Fibroblast of skin of right quadriceps (primary cell): Measurements from ENCODE around the gene PPTC7.
A peak's percentile ranks its signal among the peaks of the same experiment; 100 is the strongest.
"Not testable (repeated sequence)": the region's sequence is repeated elsewhere in the genome, so short reads cannot be mapped to it uniquely, and the experiment has no call there.

Experiments used
- DNase-seq: peaks from one replicate; pipeline ENCODE4 v3.0.0-alpha.2; 2013

Gene PPTC7

DNA sequence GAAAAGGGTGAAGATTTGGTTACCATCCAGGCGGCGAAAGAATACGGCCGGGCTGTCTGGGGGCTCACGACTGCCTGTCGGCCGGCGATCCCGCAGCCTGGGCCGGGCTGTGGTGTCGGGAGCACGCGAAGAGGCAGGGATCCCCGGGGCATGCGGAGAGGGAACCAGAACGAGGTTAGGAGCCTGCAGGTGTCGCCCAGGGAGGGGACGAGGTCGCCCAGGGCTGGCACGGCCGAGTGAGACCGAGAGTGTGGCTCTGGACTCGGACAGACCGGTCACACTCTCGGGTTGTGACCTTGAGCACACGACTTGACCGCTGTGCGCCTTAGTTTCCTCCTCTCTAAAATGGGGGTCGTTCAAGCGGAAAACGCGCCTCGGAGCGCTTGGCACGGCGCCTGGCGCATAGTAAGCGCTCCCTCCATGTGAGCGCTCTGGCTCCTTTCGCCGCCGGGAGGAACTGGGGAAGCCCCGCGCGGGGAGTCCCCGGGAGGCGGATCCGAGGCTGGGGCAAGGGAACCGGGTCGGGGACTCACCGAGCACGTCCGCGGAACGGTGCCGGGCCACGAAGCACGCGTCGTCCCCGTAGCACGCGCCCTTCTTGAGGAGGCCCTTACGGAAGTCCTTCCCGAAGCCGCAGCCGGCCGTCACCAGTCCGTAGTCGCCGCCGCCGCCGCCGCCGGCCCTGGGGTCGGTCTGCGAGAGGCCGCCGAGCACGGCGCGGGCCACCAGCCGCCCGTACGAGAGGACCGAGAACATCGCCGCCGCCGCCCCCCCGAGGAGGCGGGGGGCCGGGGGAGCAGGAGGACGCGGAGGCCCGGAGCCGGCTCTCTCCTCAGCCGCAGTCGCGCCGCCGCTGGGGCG lies 612 bp downstream of the PPTC7 start:
- DNase-seq: peak; percentile 37

DNA sequence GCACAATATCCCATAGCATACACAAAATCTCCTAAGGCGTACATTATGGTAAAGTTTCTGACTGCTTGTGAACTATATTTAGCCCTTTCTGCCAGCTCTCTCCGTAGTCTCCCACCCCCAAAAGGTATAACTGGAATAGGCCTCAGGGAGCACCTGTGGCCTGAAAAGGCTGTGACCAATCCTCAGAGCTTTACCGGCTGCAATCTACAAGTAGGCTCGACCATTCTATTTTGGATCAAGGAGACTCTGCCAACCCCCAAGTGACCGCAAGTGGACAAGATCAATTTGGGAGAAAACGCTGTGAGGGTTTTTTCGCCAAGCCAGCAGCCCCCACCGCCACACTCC lies 1.2 kb downstream of the PPTC7 start:
- no peak for DNase-seq

DNA sequence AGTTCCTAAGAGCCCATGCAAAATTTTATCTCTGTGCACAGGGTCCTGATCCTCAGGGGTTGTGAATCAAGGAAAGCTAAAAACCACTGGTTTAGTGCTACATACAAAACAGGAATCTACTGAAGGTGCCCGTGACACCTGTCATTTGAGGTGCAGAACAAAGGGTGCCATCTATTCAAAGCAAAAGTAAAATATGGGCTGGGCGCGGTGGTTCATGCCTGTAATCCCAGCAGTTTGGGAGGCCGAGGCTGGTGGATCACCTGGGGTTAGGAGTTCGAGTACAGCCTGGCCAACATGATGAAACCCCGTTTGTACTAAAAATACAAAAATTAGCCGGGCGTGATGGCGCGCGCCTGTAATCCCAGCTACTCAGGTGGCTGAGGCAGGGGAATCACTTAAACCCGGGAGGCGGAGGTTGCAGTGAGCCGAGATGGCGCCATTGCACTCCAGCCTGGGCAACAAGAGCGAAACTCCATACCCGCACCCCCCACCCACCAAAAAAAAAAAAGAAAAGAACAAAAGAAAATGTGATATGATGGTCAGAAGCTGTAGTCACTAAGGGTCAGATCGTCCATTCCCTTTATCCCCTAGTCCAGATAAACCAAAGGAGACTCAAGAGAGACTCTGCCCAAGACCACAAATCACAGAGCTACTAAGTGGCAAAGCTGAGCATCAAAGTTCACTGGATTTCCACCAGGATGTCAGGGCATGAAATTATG lies 3.4 kb downstream of the PPTC7 start:
- DNase-seq: no peak

DNA sequence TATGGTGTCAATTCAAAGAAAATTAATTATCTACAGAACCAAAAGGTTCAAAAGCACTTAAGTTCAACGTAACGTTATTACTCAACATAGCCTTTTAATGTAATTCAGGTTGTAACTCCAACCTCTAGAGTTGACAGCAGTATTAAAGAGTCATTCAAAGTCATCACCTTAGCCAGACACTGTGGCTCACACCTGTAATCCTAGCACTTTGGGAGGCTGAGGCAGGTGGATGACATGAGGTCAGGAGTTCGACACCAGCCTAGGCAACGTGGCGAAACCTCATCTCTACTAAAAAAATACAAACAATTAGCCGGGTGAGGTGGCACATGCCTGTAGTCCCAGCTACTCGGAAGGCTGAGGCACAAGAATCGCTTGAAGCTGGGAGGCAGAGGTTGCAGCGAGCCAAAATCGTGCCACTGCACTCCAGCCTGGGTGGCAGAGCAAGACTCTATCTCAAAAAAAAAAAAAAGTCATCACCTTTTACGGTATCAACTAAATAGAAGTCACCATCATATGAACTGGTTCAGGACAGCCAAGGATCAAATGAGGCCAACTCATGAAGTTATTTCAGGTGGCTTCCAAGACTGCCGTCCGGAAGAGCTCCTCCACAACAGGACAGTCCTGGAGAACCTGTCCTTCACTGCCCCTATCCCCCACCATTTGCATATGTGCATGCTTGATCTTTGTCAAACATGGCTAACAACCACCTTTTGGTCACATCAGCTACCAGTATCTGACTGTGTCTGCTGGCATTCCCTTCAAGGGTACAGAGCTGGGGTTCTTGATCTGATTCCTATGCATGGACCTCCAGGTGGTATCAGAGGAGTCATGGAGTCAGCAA lies 4.2 kb downstream of the PPTC7 start:
- no peak for DNase-seq

DNA sequence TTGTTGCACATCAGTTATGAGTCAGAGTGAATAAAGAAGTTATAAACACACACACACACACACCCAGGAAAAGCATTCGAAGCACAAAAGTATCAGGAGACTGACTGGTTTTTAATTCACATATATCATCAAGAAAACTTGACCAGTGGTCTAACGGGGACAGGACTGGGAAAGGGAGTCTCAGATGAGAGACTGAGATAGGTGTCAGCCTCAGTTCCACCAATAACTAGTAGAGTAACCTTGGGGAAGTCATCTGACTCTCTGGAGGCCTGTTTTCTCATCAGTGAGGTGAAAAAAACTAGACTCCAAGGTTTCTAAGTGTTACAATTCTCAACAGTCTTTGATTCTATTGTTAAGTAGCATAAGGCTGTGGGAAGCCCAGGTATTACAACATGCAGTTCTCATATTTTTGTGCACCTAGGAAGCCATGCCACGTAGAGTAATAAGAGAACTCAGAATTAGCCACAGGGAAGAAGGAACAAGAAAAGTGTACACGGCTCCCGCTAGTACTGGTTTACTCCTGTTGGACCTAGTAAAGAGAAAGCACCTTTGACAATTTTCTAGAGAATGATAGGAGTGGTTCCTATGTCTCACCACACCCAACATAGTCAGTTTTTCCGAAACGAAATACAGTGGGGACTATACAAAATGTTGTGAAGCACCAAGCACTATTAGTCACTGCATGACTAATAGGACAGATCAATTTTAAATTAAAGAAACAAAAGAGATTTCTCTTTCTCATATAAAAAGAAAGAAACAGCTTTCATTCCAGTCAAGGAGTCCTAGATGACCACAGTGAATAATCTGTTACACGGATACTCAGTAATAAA lies 5.0 kb downstream of the PPTC7 start:
- DNase-seq: peak; percentile 81

DNA sequence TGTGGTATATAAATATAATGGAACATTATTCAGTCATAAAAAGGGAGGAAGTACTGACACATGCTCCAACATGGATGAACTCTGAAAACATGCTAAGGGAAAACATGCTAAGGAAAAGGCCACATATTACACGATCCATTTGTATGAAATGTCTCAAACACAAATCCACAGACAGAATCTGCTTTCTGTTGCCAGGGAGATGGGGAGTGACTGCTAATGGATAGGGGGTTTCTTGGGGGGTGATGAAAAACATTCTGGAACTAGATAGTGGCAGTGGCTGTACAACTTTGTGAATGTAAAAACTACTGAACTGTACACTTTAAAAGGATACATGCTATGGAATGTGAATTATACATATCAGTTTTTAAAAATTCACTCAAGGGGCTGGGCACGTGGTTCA lies 6.6 kb downstream of the PPTC7 start:
- DNase-seq: no peak

DNA sequence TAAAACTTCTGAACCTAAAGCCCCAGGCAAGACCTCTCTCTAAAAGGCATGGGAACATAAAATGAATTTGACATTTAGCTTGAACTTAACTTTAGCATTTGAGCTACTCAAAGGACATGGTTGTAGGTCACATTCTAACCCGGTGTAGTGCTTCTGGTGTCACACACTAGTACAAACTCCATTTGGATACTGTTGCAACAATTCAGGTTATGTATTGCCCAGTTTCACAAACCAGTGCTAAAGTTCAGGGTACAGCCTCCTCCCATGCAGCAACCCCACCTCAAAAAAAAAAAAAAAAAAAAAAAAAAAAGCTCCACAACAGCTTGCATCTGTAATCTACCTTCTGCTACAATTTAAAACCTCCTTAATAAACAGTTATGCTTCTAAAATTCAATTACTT lies 7.8 kb downstream of the PPTC7 start:
- DNase-seq: no peak

DNA sequence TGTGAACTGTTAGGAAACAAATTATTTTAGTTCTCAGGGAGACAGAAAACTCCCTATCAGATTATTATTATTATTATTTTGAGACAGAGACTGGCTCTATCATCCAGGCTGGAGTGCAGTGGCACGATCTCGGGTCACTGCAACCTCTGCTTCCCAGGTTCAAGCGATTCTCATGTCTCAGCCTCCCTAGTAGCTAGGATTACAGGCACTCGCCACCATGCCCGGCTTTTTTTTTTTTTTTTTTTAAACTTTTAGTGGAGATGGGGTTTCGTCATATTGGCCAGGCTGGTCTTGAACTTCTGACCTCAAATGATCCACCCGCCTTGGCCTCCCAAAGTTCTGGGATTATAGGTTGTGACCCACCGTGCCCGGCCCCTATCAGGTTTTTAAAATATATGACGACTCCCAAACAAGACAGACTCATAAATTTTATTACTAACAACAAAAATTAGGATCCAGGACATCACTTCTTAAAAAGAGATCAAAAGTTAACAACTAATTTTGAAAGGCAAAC lies 8.3 kb downstream of the PPTC7 start:
- DNase-seq: not testable (repeated sequence)

DNA sequence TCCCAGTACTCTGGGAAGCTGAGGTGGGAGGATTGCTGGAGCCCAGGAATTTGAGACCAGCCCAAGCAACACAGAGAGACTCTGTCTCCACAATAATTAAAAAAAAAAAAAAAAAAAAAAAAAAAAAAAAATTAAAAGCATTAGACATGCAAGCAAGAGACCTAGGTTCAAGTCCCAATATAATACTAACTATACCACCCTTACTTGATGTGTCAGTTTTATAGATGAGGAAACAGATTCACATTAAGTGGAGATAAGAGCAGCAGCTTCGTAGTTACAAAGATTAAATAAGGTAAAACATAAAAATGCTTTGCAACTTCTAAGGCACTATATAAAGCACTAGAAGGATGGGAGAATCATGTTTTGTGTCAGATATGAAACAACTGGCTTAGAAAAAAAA lies 9.1 kb downstream of the PPTC7 start:
- DNase-seq: no peak

DNA sequence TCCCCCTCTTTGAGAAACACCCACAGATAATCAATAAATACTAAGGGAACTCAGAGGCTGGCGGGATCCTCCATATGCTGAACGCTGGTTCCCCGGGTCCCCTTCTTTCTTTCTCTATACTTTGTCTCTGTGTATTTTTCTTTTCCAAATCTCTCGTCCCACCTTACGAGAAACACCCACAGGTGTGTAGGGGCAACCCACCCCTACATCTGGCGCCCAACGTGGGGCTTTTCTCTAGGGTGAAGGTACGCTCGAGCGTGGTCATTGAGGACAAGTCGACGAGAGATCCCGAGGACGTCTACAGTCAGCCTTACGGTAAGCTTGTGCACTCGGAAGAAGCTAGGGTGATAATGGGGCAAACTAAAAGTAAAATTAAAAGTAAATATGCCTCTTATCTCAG lies 12.3 kb downstream of the PPTC7 start:
- not testable (repeated sequence) for DNase-seq

DNA sequence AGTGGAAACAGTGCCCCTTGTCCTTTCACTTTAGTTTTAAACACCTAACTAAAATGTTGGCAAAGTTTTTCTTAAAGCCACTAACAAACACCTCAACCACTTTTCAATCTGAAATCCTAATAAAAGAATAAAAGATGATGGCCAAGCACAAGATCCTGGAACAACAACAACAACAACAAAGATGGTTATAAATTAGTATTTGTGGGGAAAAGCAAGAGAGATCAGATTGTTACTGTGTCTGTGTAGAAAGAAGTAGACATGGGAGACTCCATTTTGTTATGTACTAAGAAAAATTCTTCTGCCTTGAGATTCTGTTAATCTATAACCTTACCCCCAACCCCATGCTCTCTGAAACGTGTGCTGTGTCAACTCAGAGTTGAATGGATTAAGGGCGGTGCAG lies 13.3 kb downstream of the PPTC7 start:
- not testable (repeated sequence) for DNase-seq

DNA sequence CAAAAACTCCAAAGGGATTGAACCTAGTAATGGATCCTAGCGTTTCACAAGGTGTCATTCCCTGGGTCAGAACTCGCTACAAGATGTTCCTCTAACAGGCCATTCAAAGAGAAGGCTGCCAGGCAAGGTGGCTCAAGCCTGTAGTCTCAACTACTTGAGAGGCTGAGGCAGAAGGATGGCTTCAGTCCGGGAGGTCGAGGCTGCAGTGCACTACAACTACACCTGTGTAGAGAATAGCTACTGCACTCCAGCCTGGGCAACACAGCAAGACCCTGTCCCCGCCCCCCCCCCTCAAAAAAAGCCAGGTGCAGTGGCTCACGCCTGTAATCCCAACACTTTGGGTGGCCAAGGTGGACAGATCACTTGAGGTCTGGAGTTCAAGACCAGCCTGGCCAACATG lies 14.4 kb downstream of the PPTC7 start:
- no peak for DNase-seq

DNA sequence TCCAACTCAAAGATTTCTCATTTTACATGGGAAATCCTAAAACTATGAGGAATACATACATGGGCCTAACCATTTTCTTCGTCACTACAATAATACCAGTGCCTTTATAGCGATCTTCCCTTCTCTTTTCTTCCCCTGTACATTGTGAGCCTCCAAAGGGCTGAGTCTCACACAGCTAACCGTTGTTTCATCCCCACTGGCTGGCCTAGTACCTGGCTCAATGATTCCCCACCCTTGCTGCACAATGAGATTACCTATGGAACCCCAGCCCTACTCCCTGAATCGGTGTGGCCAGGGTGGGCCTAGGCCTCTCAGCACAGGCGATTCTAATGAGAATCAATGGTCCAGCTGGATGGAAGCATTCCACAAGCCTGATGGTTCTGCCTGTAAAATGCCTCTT lies 16.1 kb downstream of the PPTC7 start:
- DNase-seq: no peak

DNA sequence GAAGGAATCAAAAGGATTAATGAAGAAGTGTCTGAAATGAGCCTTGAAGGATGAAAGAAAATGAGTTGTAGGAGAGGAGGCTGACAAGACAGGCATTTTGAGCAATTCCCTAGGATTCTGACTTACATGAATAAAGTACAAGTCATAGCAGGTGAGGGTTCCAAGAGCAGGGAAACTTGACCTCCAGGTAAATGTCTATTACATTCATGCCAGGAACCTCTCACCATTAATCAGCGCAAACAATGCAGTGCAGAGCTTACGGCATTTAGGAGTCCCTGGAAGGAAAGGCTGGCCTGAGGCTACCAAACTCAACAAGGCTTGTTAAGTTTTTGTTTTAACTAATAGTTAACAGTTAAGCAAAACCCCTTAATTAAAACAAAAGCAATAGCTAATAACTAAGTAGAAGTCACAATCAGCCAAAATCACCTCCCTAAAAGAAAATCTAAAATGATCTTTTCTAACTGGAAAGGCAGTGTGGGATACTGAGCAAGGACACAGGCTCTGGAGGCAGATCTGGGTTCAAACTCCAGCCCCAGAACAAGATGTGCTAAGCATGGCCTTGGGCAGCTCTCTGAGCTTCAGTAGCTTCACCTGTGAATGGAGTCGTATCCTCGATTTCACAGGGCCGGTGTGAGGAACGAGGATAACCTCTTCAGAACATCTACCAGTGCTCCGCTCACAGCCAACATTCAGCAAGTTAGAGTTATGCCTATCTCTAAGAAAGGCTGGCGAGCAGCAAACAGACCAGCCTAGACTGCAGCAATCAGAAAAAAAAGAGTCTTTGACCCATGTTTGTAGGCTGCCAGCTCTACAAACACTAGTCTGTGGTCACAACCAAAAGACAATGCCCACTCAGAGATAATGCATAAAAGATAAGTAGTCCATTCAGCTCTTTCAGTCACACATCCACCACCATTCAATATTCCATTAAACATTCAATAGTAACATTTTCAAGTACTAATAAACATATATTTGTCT lies 16.9 kb downstream of the PPTC7 start:
- DNase-seq: no peak

DNA sequence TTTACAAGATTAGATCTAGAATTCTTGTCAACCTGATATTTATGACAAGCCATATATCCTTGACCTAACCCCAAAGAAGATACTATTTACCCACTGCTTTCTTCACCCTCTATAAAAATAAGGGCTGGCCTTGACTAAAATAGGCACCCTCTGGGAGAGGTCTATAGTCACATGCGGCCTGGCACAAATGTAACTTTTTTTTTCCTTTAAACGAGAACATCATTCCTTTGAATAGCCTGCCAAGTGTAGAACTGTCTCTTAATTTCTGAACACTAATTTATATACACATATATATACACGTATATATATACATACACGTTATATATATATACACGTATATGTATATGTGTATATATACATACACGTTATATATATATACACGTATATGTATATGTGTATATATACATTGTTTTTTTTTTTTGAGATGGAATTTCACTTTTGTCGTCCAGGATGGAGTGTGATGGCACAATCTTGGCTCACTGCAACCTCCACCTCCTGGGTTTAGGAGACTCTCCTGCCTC lies 18.6 kb downstream of the PPTC7 start:
- no peak for DNase-seq

DNA sequence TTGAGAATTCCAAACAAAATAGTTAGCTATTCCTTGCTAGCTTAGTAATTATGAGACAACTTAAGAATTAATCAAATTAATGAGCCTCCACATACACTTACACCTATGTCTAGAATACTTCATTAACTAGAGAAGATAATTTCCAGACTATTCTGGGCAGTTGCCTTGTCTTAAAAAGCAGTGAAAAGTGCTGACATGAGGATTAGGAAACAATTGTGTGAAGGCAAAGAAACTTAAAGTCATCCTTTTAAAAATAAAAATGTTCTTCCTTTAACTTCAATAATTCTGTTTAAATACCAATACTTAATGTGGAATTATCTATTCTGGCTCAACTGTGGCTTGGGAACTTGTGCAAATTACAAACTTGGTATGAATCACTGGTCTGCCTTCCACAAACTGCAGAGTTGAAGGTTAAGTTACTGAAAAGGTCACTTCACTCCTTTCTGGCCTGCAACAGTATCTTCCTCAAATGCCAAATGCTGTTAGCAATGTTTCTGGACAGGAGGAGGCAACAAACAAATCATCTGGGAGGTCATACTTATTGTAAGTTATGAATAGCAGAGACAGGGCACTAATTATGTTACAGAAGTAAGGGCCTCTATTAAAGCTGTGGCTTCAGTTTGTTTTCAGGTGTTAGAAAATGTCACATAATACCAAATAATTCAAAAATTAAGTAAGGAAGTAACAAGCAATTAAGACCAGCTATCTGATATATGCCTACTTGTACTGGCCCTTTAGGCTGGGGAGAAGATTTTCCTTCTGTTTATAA lies 19.2 kb downstream of the PPTC7 start:
- DNase-seq: no peak

DNA sequence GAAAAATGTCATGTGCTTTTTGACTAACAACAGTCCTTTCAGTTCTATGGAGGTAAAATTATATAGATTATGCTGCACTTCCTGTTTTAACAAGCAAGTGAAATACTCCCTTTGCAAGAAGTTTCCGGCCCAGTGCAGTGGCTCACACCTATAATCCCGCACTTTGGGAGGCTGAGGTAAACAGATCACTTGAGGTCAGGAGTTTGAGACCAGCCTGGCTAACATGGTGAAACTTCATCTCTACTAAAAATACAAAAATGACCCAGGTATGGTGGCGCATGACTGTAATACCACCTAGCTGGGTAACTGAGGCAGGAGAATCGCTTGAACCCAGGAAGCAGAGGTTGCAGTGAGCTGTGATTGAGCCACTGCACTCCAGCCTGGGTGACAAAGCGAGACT lies 20.7 kb downstream of the PPTC7 start:
- not testable (repeated sequence) for DNase-seq

DNA sequence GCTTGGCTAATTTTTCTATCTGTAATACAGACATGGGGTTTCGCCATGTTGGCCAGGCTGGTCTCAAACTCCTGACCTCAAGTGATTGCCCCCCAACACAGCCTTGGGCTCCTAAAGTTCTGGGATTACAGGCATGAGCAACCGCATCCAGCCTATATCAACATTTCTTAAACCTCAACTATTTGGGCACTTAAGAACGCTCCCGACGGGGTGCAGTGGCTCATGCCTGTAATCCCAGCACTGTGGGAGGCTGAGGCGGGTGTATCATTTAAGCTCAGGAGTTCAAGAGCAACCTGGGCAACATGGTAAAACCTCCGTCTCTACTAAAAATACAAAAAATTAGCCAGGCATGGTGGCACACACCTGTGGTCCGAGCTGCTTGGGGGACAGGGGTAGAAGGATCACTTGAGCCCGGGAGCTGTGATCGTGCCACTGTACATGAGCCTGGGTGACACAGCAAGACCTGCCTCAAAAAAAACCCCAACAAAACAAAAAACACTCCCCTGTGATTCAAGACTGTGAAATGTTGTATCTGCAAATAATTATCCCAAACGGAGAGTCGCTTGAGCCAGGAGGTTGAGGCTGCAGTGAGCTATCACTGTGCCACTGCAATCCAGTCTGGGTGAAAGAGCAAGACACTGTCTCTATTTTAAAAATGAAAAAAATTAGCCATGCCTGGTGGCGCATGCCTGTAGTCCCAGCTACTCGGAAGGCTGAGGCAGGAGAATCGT lies 21.5 kb downstream of the PPTC7 start:
- DNase-seq: peak; percentile 53

DNA sequence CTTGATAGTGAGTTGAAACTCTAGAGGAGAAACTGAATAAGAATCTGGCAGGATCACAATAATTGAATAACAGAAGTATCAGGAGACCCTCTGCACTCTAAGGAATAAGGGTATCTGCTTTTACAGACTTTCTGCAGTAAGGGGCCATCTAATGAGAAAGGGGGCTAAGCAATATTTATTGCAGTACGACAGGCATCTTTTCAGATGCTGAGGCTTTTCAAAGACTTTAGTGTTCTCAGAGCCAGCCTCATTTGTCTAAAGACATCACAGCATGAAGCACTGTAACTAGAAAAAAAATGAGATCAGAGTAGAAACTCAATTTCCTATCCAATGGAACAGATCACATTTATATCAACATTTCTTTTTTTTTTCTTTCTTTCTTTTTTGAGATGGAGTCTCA lies 22.2 kb downstream of the PPTC7 start:
- DNase-seq: no peak
